Endothelial cell of umbilical vein (primary cell): ENCODE results near the gene MYBBP1A. TPM values are rescaled to one million over a fixed set of nuclear protein-coding genes. Genes with fewer than 3 reads are reported as not detected.

Source experiments
- BruUV-seq: library from RNA; stranded (reverse); fragments of 400-500 nt; replicated peaks from 2 replicates; lab custom pipeline; 2021; lab: Mats Ljungman, UMichigan
- CTCF ChIA-PET: fragments of 300-600, 350-600 bp; sonication (Branson Sonifier 250); formaldehyde crosslinking; loops from one replicate; lab custom pipeline; 2021; ENCODE audit warnings: antibody characterized with exemption, inconsistent platforms; lab: Charles Lee
- POLR2A ChIA-PET: fragments of 300-600, 350-600 bp; sonication (Branson Sonifier 250); formaldehyde crosslinking; loops from one replicate; lab custom pipeline; 2021; ENCODE audit warnings: antibody characterized with exemption, inconsistent platforms; lab: Charles Lee
- DNase-seq: peaks from one replicate; pipeline ENCODE4 v3.0.0-alpha.2; 2011; ENCODE audit warnings: low read depth, low spot score
- FAIRE-seq: peaks from 2 replicates; lab custom pipeline; 2011; peaks lifted over from hg19 to GRCh38; lab: Jason Lieb, UNC
- H2AFZ ChIP-seq: 2 replicates; pipeline ENCODE4 v1.6.0; 2012; ENCODE audit warnings: low read depth, low read length, control low read depth, inconsistent platforms
- H3K27ac ChIP-seq: 2 replicates; pipeline ENCODE4 v1.5.1; 2011; ENCODE audit warnings: low read depth, mild to moderate bottlenecking, control low read depth, low read length, moderate library complexity; ENCODE audit not compliant: insufficient read depth
- H3K27me3 ChIP-seq, 2 experiments: 2 replicates each; pipeline versions ENCODE4 v1.6.0 to v1.6.1; 2011; ENCODE audit warnings: low read length in 2 of 2, mixed read lengths in 1 of 2; ENCODE audit not compliant: control insufficient read depth in 2 of 2, insufficient read depth in 2 of 2
- H3K36me3 ChIP-seq, 2 experiments: 2 replicates in 1 of 2; 3 replicates in 1 of 2; pipeline ENCODE4 v1.5.1; 2011; ENCODE audit warnings: low read length in 2 of 2, mild to moderate bottlenecking in 1 of 2, moderate library complexity in 1 of 2; ENCODE audit not compliant: control insufficient read depth in 2 of 2, insufficient read depth in 2 of 2; ENCODE audit errors: extremely low read depth in 1 of 2
- H3K4me1 ChIP-seq: 3 replicates; pipeline ENCODE4 v1.5.1; 2011; ENCODE audit warnings: mild to moderate bottlenecking, low read length; ENCODE audit not compliant: control insufficient read depth, insufficient read depth; ENCODE audit errors: extremely low read depth
- H3K4me2 ChIP-seq: 2 replicates; pipeline ENCODE4 v1.6.1; 2011; ENCODE audit warnings: low read length, control low read depth, mixed read lengths; ENCODE audit not compliant: insufficient read depth
- H3K4me3 ChIP-seq, 3 experiments: fragments of 200-600 bp in 1 of 3; sonication (generic), shearing (Covaris generic) in 1 of 3; replicated peaks in 1 of 3; 2 replicates each; pipeline ENCODE4 v1.5.1; 2011 to 2016; ENCODE audit warnings: control low read depth in 3 of 3, low read length in 3 of 3, mild to moderate bottlenecking in 2 of 3, inconsistent platforms in 1 of 3, low read depth in 1 of 3, moderate library complexity in 1 of 3; ENCODE audit not compliant: insufficient read depth in 1 of 3
- H3K79me2 ChIP-seq: 2 replicates; pipeline ENCODE4 v1.6.0; 2012; ENCODE audit warnings: low read length, inconsistent platforms; ENCODE audit not compliant: control insufficient read depth, insufficient read depth
- H3K9ac ChIP-seq: replicated peaks from 2 replicates; pipeline ENCODE3; 2011; ENCODE audit warnings: low read length, control low read depth; ENCODE audit not compliant: insufficient read depth; ENCODE audit errors: extremely low read depth
- H3K9me1 ChIP-seq: replicated peaks from 3 replicates; pipeline ENCODE4 v1.6.0; 2011; ENCODE audit warnings: mild to moderate bottlenecking, low read length; ENCODE audit not compliant: control insufficient read depth, insufficient read depth; ENCODE audit errors: extremely low read depth
- H3K9me3 ChIP-seq: replicated peaks from 2 replicates; pipeline ENCODE4 v1.5.1; 2012; ENCODE audit warnings: low read length, inconsistent platforms; ENCODE audit not compliant: control insufficient read depth, insufficient read depth
- H4K20me1 ChIP-seq: replicated peaks from 2 replicates; pipeline ENCODE3; 2011; ENCODE audit warnings: mild to moderate bottlenecking, low read length; ENCODE audit not compliant: control insufficient read depth, insufficient read depth; ENCODE audit errors: extremely low read depth
- EZH2 ChIP-seq: IDR thresholded peaks from 2 replicates; pipeline ENCODE4 v1.6.1; 2012; ENCODE audit warnings: borderline replicate concordance, low read depth, mild to moderate bottlenecking, moderate library complexity, low read length, inconsistent platforms; ENCODE audit not compliant: severe bottlenecking
- FOS ChIP-seq: IDR thresholded peaks from 2 replicates; pipeline ENCODE4 v1.6.1; 2011; ENCODE audit warnings: mild to moderate bottlenecking, low read length, moderate library complexity, borderline replicate concordance; ENCODE audit not compliant: insufficient read depth
- GATA2 ChIP-seq: IDR thresholded peaks from 2 replicates; pipeline ENCODE4 v1.7.0; 2011; ENCODE audit warnings: low read depth, mild to moderate bottlenecking, moderate library complexity, mixed read lengths, low read length; ENCODE audit not compliant: insufficient read length, insufficient read depth
- JUN ChIP-seq: IDR thresholded peaks from 2 replicates; pipeline ENCODE4 v1.6.1; 2011; ENCODE audit warnings: borderline replicate concordance, low read depth; ENCODE audit not compliant: insufficient read length, insufficient read depth
- MYC ChIP-seq: IDR thresholded peaks from one replicate; pipeline ENCODE4 v1.6.1; 2011; ENCODE audit warnings: mild to moderate bottlenecking, low read depth, low read length
- POLR2A ChIP-seq: IDR thresholded peaks from 2 replicates; pipeline ENCODE4 v1.6.1; 2012; ENCODE audit warnings: low read depth, mild to moderate bottlenecking, control low read depth, low read length
- dilution Hi-C: fragments of 300-500 bp; cut with MboI; formaldehyde crosslinking; loops from one replicate; pipeline ENCODE4 v1.15.0; 2019; ENCODE audit warnings: low sequenced_read_pairs; ENCODE audit not compliant: extremely low pct_ligation_motif_present
- intact Hi-C: fragments of 100-400 bp; cut with micrococcal nuclease; formaldehyde crosslinking; loops from one replicate; pipeline ENCODE4 v1.10.0; 2022
- polyA plus RNA-seq, 4 experiments: library from polyadenylated mRNA; depleted of rRNA in 3 of 4; stranded (reverse) in 3 of 4; unstranded in 1 of 4; fragments of >200 nt; gene quantifications; 2 replicates each; pipeline versions ENCODE4 v1.2.1 to v1.2.3, GENCODE V29; 2011 to 2012; ENCODE audit warnings: missing spikeins in 1 of 4
- total RNA-seq: library from RNA; stranded (reverse); gene quantifications from 2 replicates; pipeline ENCODE4 v1.2.3, GENCODE V29; 2021
- TF ChIP-seq, protein P1 (sequence below), 2 donors: IDR thresholded peaks; 1 replicate in 1 of 2; 2 replicates in 1 of 2; pipeline ENCODE4 v1.5.1; 2011; ENCODE audit warnings: low read length in 2 of 2, mild to moderate bottlenecking in 2 of 2, moderate library complexity in 2 of 2, control low read depth in 1 of 2, inconsistent platforms in 1 of 2, low read depth in 1 of 2; ENCODE audit not compliant: insufficient read depth in 1 of 2; ENCODE audit errors: extremely low read depth in 1 of 2
- TF ChIP-seq, protein P2 (sequence below): IDR thresholded peaks from 2 replicates; pipeline ENCODE4 v1.6.1; 2011; ENCODE audit not compliant: insufficient read depth, insufficient read length

MYBBP1A gene
- total and polyA plus RNA-seq, 2 donors (not counting 3 experiments of a cell fraction or from before 2014, with no cell fraction given), result 26.8 to 79.2 TPM

DNA sequence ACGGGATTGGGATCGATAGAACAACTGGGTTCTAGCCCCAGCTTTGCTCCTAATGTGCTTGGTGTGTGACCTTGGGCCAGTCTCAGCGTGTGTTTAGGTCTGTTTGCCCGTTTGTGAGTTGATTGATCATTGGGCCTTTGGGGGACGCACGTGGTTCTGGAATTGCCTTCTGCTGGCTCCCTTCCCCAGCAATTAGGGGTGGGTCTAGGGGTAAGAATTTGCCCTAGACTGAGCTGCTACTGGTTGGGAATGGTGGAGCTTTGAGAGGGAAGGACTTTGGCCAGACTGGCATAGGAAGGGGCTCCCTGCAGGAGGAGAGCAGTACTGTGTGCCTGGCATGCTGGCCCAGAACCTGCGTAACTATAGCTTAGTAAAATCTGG lies 55.0 kb downstream of the MYBBP1A start:
- TF ChIP-seq MYC (no peak), GATA2 (no peak), POLR2A (no peak), FOS (no peak), JUN (no peak), EZH2 (no peak)
- TF ChIP-seq, protein P1, sequence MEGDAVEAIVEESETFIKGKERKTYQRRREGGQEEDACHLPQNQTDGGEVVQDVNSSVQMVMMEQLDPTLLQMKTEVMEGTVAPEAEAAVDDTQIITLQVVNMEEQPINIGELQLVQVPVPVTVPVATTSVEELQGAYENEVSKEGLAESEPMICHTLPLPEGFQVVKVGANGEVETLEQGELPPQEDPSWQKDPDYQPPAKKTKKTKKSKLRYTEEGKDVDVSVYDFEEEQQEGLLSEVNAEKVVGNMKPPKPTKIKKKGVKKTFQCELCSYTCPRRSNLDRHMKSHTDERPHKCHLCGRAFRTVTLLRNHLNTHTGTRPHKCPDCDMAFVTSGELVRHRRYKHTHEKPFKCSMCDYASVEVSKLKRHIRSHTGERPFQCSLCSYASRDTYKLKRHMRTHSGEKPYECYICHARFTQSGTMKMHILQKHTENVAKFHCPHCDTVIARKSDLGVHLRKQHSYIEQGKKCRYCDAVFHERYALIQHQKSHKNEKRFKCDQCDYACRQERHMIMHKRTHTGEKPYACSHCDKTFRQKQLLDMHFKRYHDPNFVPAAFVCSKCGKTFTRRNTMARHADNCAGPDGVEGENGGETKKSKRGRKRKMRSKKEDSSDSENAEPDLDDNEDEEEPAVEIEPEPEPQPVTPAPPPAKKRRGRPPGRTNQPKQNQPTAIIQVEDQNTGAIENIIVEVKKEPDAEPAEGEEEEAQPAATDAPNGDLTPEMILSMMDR (IDR thresholded peaks at IDR 0.05; ENCODE audit: extremely low read depth in 1 of 2, insufficient read depth in 1 of 2, low read depth in 1 of 2, low read length in 2 of 2), result peak in 1 of 2 donors; percentile 26
- TF ChIP-seq, protein P2, sequence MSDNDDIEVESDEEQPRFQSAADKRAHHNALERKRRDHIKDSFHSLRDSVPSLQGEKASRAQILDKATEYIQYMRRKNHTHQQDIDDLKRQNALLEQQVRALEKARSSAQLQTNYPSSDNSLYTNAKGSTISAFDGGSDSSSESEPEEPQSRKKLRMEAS, result no peak
- ChIA-PET POLR2A (interaction anchor here (2.4 kb wide), 1 partner anchor 38 kb away, joined by 8 read pairs; no protein-coding TSS in a partner anchor), CTCF (interaction anchor here (1.1 to 3.9 kb wide), 7 partner anchors 10 to 79 kb away, joined by 3 to 31 read pairs (median 7); no protein-coding TSS in a partner anchor)
- Histone ChIP-seq H3K9ac (peak overlapping the region; percentile 49), H4K20me1 (no peaks in the 10 kb centered on the region), H3K27ac (peak overlapping the region; percentile 12), H3K36me3 (peaks cover 0 to 4% of the 10 kb centered on the region in 2 experiments), H3K9me3 (no peaks in the 10 kb centered on the region), H3K4me2 (peak overlapping the region; percentile 44), H3K79me2 (no peaks in the 10 kb centered on the region), H3K4me3 (peak overlapping the region in 2 of 3 experiments; percentile 50 to 84), H3K9me1 (no peaks in the 10 kb centered on the region), H2AFZ (no peak overlapping the region), H3K27me3 (no peaks in the 10 kb centered on the region), H3K4me1 (peaks cover 34% of the 10 kb centered on the region)
- intact Hi-C loops (no loop called here), dilution Hi-C loops (no loop called here)
- TSS peak; percentile 25 for BruUV-seq
- DNase-seq, result peak; percentile 47
- peak; percentile 64 for FAIRE-seq
